ENCODE measurements around the gene SH2D3A.
"Not testable (repeated sequence)": the region's sequence is repeated elsewhere in the genome, so short reads cannot be mapped to it uniquely, and the experiment has no call there.

The SH2D3A gene

GRCh38 chr19:6778386-6778785 is 11.2 kb upstream of the SH2D3A start:
- in situ Hi-C loops (cut with HindIII; ENCODE audit: low sequenced_read_pairs), result no loop called here
- no peak overlapping the region for H3K4me3 ChIP-seq (ENCODE audit: low read depth, low read length)
- no peak for DNase-seq (ENCODE audit: low read depth, low spot score)
- TF ChIP-seq, protein P1, sequence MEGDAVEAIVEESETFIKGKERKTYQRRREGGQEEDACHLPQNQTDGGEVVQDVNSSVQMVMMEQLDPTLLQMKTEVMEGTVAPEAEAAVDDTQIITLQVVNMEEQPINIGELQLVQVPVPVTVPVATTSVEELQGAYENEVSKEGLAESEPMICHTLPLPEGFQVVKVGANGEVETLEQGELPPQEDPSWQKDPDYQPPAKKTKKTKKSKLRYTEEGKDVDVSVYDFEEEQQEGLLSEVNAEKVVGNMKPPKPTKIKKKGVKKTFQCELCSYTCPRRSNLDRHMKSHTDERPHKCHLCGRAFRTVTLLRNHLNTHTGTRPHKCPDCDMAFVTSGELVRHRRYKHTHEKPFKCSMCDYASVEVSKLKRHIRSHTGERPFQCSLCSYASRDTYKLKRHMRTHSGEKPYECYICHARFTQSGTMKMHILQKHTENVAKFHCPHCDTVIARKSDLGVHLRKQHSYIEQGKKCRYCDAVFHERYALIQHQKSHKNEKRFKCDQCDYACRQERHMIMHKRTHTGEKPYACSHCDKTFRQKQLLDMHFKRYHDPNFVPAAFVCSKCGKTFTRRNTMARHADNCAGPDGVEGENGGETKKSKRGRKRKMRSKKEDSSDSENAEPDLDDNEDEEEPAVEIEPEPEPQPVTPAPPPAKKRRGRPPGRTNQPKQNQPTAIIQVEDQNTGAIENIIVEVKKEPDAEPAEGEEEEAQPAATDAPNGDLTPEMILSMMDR (IDR thresholded peaks at IDR 0.05; ENCODE audit: low read depth, low read length), result no peak

GRCh38 chr19:6777434-6777833 is 10.2 kb upstream of the SH2D3A start:
- no peak for DNase-seq (ENCODE audit: low read depth, low spot score)
- no peak overlapping the region for H3K4me3 ChIP-seq (ENCODE audit: low read depth, low read length)
- TF ChIP-seq, protein P1 (IDR thresholded peaks at IDR 0.05; ENCODE audit: low read depth, low read length), result no peak
- in situ Hi-C loops (cut with HindIII; ENCODE audit: low sequenced_read_pairs), result no loop called here

GRCh38 chr19:6776999-6777398 is 9.8 kb upstream of the SH2D3A start:
- H3K4me3 ChIP-seq (ENCODE audit: low read depth, low read length), result no peak overlapping the region
- in situ Hi-C loops (cut with HindIII; ENCODE audit: low sequenced_read_pairs), result no loop called here
- TF ChIP-seq, protein P1 (IDR thresholded peaks at IDR 0.05; ENCODE audit: low read depth, low read length), result no peak
- DNase-seq (ENCODE audit: low read depth, low spot score), result no peak

GRCh38 chr19:6776045-6776444 is 8.8 kb upstream of the SH2D3A start:
- DNase-seq (ENCODE audit: low read depth, low spot score); H3K4me3 ChIP-seq (ENCODE audit: low read depth, low read length); in situ Hi-C loops (cut with HindIII; ENCODE audit: low sequenced_read_pairs): not testable (repeated sequence)

GRCh38 chr19:6774821-6775707 is 7.8 kb upstream of the SH2D3A start:
- in situ Hi-C loops (cut with HindIII; ENCODE audit: low sequenced_read_pairs), result no loop called here
- no peak for DNase-seq (ENCODE audit: low read depth, low spot score)
- TF ChIP-seq, protein P1 (IDR thresholded peaks at IDR 0.05; ENCODE audit: low read depth, low read length), result no peak
- H3K4me3 ChIP-seq (ENCODE audit: low read depth, low read length), result no peak overlapping the region

GRCh38 chr19:6773323-6773931 is 6.2 kb upstream of the SH2D3A start:
- no peak overlapping the region for H3K4me3 ChIP-seq (ENCODE audit: low read depth, low read length)
- TF ChIP-seq, protein P1 (IDR thresholded peaks at IDR 0.05; ENCODE audit: low read depth, low read length), result no peak
- DNase-seq (ENCODE audit: low read depth, low spot score), result no peak
- in situ Hi-C loops (cut with HindIII; ENCODE audit: low sequenced_read_pairs), result no loop called here

GRCh38 chr19:6772866-6773322 is 5.7 kb upstream of the SH2D3A start:
- DNase-seq (ENCODE audit: low read depth, low spot score), result no peak
- TF ChIP-seq, protein P1 (IDR thresholded peaks at IDR 0.05; ENCODE audit: low read depth, low read length), result no peak
- no peak overlapping the region for H3K4me3 ChIP-seq (ENCODE audit: low read depth, low read length)
- in situ Hi-C loops (cut with HindIII; ENCODE audit: low sequenced_read_pairs), result no loop called here

All from astrocyte of the spinal cord (primary cell).